Subcutaneous adipose tissue (tissue), 4 donors: Measurements from ENCODE around the gene PEAK3. TPM values are rescaled to one million over a fixed set of nuclear protein-coding genes. Genes with fewer than 3 reads are reported as not detected.

Experiments
- total RNA-seq, 4 donors: library from RNA; depleted of rRNA; stranded (reverse); fragments of >200 nt; gene quantifications; one replicate each; pipeline ENCODE4 v1.1.0, GENCODE V29; 2016
- TF ChIP-seq, protein P1 (sequence below): fragments of 450-650 bp; IDR thresholded peaks from one replicate; pipeline ENCODE4 v1.5.1; 2016; ENCODE audit warnings: low read depth, mild to moderate bottlenecking, control low read depth, antibody characterized with exemption, moderate library complexity

The PEAK3 gene
- total RNA-seq, 4 donors from 2014 or later: 0.68 to 0.88 (median 0.75) TPM; not detected in 1

DNA sequence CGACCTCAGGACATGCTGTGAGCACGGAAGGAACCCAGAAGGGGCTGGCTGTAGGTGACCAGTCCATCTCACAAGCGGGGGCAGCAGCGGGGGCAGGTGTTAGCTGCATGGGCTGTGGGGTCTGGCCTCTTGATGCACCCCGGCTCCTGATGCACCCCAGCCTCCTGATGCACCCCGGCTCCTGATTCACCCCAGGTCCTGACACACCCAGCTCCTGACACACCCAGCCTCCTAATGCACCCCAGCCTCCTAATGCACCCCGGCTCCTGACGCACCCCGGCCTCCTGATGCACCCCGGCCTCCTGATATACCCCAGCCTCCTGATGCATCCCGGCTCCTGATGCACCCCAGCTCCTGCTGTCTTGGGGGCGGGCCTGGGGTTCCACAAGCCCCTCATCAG is 39.0 kb upstream of the PEAK3 start:
- TF ChIP-seq, protein P1, sequence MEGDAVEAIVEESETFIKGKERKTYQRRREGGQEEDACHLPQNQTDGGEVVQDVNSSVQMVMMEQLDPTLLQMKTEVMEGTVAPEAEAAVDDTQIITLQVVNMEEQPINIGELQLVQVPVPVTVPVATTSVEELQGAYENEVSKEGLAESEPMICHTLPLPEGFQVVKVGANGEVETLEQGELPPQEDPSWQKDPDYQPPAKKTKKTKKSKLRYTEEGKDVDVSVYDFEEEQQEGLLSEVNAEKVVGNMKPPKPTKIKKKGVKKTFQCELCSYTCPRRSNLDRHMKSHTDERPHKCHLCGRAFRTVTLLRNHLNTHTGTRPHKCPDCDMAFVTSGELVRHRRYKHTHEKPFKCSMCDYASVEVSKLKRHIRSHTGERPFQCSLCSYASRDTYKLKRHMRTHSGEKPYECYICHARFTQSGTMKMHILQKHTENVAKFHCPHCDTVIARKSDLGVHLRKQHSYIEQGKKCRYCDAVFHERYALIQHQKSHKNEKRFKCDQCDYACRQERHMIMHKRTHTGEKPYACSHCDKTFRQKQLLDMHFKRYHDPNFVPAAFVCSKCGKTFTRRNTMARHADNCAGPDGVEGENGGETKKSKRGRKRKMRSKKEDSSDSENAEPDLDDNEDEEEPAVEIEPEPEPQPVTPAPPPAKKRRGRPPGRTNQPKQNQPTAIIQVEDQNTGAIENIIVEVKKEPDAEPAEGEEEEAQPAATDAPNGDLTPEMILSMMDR: no peak

DNA sequence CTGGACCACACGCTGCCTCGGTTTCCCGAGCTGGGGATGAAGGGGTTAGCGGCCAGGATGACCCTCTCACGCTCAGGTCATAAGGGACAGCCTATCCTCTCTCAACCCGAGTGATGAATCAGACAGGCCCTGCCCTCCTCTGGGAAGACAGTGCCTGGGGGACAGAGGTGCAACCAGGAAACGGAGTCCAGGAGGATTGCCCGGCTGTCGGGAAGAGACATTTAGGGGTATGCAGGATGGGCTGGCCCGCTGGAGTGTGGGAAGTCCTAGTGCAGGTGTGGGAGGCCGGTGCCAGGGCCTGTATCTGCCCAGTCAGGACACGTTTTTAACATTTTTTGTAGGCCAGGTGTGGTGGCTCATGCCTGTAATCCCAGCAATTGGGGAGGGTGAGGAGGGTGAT is 38.1 kb upstream of the PEAK3 start:
- TF ChIP-seq, protein P1: no peak

DNA sequence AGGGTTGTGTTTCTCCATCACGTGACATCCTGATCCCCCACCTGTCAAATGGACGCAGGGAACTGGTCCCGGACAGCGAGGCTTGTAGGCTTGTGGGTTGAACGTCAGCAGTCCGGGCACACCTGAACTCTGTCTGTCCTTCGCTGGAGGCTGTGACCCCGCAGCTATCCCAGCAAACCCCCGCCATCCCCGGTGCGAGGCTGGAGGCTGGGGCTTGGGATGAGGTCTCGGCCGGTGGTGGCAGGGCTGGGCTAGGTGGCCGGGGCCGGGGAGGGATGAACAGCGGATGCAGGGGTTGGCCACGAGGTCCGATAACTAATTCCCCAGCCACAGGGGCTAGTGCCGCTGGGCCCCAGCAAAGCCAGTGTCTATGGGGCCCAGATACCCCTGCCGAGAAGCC is 37.6 kb upstream of the PEAK3 start:
- TF ChIP-seq, protein P1: no peak

DNA sequence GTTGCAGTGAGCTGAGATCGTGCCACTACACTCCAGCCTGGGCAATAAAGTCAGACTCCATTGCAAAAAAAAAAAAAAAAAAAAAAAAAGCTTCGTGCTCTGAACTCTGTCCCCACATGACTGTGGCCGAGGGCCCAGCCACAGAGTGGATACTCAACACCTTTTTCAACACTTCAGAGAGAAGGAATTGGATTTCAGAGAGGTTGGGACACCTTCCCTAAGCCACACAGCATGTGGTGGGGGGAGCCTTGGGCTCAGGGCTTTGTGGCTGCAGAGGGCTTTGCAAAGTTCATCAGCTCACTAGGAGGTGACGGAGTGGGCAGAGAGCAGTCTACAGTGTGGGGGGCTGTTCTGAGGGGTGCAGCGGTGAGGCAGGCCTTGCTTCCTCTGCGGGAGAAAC is 36.9 kb upstream of the PEAK3 start:
- TF ChIP-seq, protein P1: no peak

DNA sequence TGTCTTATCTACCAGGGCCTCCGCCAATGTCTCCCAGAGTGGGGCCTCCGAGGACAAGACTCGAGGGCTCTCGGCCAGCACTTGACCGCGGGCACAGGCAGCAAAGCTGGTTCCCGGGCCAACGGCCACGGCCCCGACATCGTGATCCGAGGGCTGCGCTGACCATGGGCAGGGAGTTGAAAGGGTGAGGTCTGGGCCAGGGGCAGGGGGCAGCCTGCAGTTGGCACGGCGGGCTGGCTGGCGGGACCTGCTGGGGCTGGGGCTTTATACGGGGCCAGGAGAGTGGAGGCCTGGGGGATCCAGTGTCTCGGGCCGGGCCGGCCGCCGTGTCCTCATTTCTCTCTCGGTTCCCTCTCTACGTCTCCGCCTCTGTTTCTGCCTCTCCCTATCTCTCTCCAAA is 35.8 kb upstream of the PEAK3 start:
- TF ChIP-seq, protein P1: no peak

DNA sequence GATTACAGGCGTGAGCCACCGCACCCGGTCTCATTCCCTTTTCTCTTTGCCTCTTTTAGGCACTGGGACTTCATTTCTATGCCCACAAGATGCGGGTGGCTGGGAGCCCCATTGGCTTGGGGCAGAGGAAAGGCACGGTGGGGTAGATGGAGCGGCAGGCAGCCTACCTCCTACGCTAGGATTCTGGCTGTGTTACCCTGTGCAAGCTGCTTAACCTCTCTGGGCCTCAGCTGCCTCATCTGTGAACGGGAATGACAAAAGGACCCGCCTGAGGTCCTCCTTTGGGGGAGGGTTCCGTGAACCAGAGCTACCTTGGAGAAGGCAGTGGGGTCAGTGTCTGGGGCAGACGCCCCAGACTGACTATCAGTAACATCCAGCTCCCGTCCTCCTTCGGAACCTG is 35.3 kb upstream of the PEAK3 start:
- TF ChIP-seq, protein P1: no peak

DNA sequence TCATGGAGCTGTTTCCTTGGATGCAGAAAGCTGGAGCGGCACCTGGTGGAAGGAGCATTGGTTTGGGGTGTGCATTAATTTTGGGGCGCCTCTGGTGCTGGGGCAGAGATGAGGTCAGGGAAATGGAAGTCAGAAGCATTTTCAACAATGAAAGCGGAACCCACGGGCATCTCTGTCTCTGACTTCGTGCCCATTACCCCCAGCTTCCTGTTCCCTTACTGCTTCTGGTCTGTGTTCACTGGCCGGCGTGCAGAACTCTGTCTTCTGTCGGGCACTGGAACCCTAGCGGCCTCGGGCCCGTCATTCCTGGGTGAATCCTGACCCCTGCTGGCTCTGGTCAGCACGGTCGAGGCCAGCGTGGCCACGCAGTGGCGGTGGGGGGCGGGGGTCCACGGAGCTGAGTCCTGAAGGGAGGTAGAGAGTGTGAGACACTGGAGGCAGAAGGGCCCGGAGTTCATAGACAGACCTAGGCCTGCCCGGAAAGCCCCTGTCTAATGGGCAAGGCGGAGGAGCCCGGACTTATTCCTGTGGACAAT is 33.9 kb upstream of the PEAK3 start:
- TF ChIP-seq, protein P1: no peak
